ENCODE measurements around the gene STAP2.

STAP2 gene

DNA sequence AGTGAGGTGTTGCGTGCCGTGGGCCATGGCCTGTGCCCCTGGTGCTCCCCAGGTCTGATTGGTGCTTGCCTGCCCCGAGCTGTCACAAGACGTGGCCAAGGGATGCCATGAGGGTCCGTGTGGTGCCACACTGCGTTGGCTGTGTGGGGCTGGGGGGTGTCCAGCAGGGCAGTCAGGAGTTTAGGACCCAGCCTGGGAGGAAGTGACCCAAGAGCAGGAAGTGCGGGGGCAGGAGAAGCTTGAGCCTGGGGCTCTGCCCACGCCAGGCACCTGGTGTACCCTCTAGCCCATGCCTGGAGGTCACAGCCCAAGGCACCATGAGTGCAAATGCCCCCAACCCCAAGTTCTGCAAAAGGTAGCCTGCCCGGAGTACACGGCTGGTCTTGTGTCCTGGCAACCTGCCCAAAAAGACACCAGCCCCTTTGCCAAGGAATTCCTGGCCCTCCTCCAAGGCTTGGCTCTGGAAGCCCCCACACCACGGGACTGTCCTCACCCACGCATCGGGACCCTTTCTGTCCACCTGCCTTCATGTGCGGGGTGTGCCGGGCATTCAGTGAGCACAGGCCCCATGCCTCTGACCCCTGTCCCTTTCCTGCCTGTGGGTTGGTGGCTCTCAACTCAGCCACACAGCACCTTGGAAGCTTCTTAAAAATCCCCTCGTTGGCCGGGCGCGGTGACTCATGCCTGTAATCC, 29.6 kb upstream of the STAP2 start:
- no peak overlapping the region for H3K4me3 ChIP-seq (ENCODE audit: low read depth, low read length)
- no peaks in the 10 kb centered on the region for H3K9me3 ChIP-seq (ENCODE audit: control insufficient read depth, insufficient read depth, low read length)
- H3K9ac ChIP-seq (ENCODE audit: low read depth, low read length) = no peak overlapping the region
- peaks cover 28% of the 10 kb centered on the region for H3K36me3 ChIP-seq (ENCODE audit: control insufficient read depth, insufficient read depth, low read length)
- H3K4me1 ChIP-seq (ENCODE audit: control insufficient read depth, insufficient read depth, low read length) = peaks cover 3% of the 10 kb centered on the region
- no peaks in the 10 kb centered on the region for H3K27me3 ChIP-seq (ENCODE audit: control insufficient read depth, insufficient read depth, low read length)

DNA sequence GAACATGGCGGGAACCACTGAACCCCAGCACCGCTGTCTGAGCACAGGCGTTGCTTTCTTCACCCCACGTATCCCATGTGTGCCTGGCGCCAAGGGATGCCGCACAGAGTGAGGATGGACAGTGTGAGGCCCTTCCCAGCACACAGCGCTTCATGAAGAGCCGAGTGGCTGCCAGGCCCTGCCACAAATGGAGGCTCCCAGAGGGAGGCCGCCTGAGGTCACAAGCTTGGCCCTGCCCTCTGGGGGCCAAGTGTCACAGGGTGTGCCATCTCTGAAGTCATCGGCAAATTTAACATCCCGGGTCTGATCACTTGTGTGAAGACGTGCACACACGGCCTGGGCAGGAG, 29.1 kb upstream of the STAP2 start:
- Histone ChIP-seq H3K4me1 (ENCODE audit: control insufficient read depth, insufficient read depth, low read length) (peaks cover 3% of the 10 kb centered on the region), H3K9ac (ENCODE audit: low read depth, low read length) (no peak overlapping the region), H3K4me3 (ENCODE audit: low read depth, low read length) (no peak overlapping the region), H3K36me3 (ENCODE audit: control insufficient read depth, insufficient read depth, low read length) (peaks cover 30% of the 10 kb centered on the region), H3K27me3 (ENCODE audit: control insufficient read depth, insufficient read depth, low read length) (no peaks in the 10 kb centered on the region), H3K9me3 (ENCODE audit: control insufficient read depth, insufficient read depth, low read length) (no peaks in the 10 kb centered on the region)

GRCh38 chr19:4367336-4367723, 28.7 kb upstream of the STAP2 start:
- Histone ChIP-seq H3K4me3 (ENCODE audit: low read depth, low read length) (no peak overlapping the region), H3K4me1 (ENCODE audit: control insufficient read depth, insufficient read depth, low read length) (peaks cover 3% of the 10 kb centered on the region), H3K27me3 (ENCODE audit: control insufficient read depth, insufficient read depth, low read length) (no peaks in the 10 kb centered on the region), H3K9ac (ENCODE audit: low read depth, low read length) (no peak overlapping the region), H3K36me3 (ENCODE audit: control insufficient read depth, insufficient read depth, low read length) (peaks cover 34% of the 10 kb centered on the region), H3K9me3 (ENCODE audit: control insufficient read depth, insufficient read depth, low read length) (no peaks in the 10 kb centered on the region)

- Histone ChIP-seq H3K36me3 (ENCODE audit: control insufficient read depth, insufficient read depth, low read length) (peaks cover 39% of the 10 kb centered on the region), H3K4me3 (ENCODE audit: low read depth, low read length) (no peak overlapping the region), H3K9ac (ENCODE audit: low read depth, low read length) (no peak overlapping the region), H3K9me3 (ENCODE audit: control insufficient read depth, insufficient read depth, low read length) (no peaks in the 10 kb centered on the region), H3K4me1 (ENCODE audit: control insufficient read depth, insufficient read depth, low read length) (peaks cover 3% of the 10 kb centered on the region), H3K27me3 (ENCODE audit: control insufficient read depth, insufficient read depth, low read length) (no peaks in the 10 kb centered on the region)
These were observed 28.2 kb upstream of the STAP2 start for GRCh38 chr19:4366666-4367335.

- Histone ChIP-seq H3K4me1 (ENCODE audit: control insufficient read depth, insufficient read depth, low read length) (peaks cover 3% of the 10 kb centered on the region), H3K27me3 (ENCODE audit: control insufficient read depth, insufficient read depth, low read length) (no peaks in the 10 kb centered on the region)
These were observed 27.4 kb upstream of the STAP2 start for GRCh38 chr19:4365791-4366665.

GRCh38 chr19:4365341-4365740, 26.7 kb upstream of the STAP2 start:
- peaks cover 36% of the 10 kb centered on the region for H3K36me3 ChIP-seq (ENCODE audit: control insufficient read depth, insufficient read depth, low read length)

More at GRCh38 chr19:4365791-4366665, 27.4 kb upstream of the STAP2 start:
- Histone ChIP-seq H3K9me3 (ENCODE audit: control insufficient read depth, insufficient read depth, low read length) (no peaks in the 10 kb centered on the region), H3K36me3 (ENCODE audit: control insufficient read depth, insufficient read depth, low read length) (peaks cover 36% of the 10 kb centered on the region), H3K9ac (ENCODE audit: low read depth, low read length) (no peak overlapping the region), H3K4me3 (ENCODE audit: low read depth, low read length) (no peak overlapping the region)

GRCh38 chr19:4363571-4364304, 25.1 kb upstream of the STAP2 start:
- Histone ChIP-seq H3K4me1 (ENCODE audit: control insufficient read depth, insufficient read depth, low read length) (no peaks in the 10 kb centered on the region), H3K9me3 (ENCODE audit: control insufficient read depth, insufficient read depth, low read length) (no peaks in the 10 kb centered on the region), H3K36me3 (ENCODE audit: control insufficient read depth, insufficient read depth, low read length) (peaks cover 47% of the 10 kb centered on the region), H3K4me3 (ENCODE audit: low read depth, low read length) (no peak overlapping the region), H3K27me3 (ENCODE audit: control insufficient read depth, insufficient read depth, low read length) (no peaks in the 10 kb centered on the region), H3K9ac (ENCODE audit: low read depth, low read length) (no peak overlapping the region)

More at GRCh38 chr19:4365341-4365740, 26.7 kb upstream of the STAP2 start:
- Histone ChIP-seq H3K27me3 (ENCODE audit: control insufficient read depth, insufficient read depth, low read length) (no peaks in the 10 kb centered on the region), H3K4me1 (ENCODE audit: control insufficient read depth, insufficient read depth, low read length) (peaks cover 3% of the 10 kb centered on the region), H3K4me3 (ENCODE audit: low read depth, low read length) (no peak overlapping the region), H3K9ac (ENCODE audit: low read depth, low read length) (no peak overlapping the region), H3K9me3 (ENCODE audit: control insufficient read depth, insufficient read depth, low read length) (no peaks in the 10 kb centered on the region)

DNA sequence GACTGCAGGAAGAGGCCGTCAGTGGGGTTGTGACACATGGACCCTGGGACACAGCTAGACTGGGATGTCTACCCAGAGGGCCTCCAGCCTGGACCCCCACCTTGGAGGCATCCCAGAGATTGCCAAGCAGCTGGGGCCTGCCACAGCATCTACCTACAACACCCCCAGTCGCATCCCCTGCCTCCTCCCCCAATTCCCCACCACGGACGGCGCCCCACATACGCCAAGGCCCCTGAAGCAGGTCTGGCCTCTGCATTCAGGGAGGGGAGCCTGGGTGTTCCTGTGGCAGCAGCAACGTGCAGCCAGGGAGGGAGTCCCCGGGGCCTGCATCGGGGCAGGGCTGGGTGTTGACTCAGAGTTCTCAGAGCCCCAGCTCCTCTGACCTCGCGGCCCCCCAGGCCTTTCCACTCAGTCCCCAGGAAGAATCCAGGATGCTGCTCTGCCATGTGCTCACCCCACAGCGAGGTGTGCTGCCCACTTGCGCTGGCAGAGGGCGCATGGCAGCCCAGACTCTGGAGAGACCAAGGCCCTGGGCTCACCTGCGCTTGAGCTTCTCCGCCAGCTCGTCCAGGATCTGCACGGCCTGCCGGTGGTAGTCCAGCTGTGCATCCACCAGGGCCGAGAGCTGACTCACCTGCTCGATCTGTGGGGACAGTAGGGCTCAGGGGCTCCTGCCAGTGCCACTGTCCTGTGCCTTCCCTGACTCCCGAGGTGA, 24.4 kb upstream of the STAP2 start:
- no peak overlapping the region for H3K4me3 ChIP-seq (ENCODE audit: low read depth, low read length)
- no peaks in the 10 kb centered on the region for H3K4me1 ChIP-seq (ENCODE audit: control insufficient read depth, insufficient read depth, low read length)
- peaks cover 51% of the 10 kb centered on the region for H3K36me3 ChIP-seq (ENCODE audit: control insufficient read depth, insufficient read depth, low read length)
- no peak overlapping the region for H3K9ac ChIP-seq (ENCODE audit: low read depth, low read length)
- H3K27me3 ChIP-seq (ENCODE audit: control insufficient read depth, insufficient read depth, low read length) = no peaks in the 10 kb centered on the region
- H3K9me3 ChIP-seq (ENCODE audit: control insufficient read depth, insufficient read depth, low read length) = no peaks in the 10 kb centered on the region

DNA sequence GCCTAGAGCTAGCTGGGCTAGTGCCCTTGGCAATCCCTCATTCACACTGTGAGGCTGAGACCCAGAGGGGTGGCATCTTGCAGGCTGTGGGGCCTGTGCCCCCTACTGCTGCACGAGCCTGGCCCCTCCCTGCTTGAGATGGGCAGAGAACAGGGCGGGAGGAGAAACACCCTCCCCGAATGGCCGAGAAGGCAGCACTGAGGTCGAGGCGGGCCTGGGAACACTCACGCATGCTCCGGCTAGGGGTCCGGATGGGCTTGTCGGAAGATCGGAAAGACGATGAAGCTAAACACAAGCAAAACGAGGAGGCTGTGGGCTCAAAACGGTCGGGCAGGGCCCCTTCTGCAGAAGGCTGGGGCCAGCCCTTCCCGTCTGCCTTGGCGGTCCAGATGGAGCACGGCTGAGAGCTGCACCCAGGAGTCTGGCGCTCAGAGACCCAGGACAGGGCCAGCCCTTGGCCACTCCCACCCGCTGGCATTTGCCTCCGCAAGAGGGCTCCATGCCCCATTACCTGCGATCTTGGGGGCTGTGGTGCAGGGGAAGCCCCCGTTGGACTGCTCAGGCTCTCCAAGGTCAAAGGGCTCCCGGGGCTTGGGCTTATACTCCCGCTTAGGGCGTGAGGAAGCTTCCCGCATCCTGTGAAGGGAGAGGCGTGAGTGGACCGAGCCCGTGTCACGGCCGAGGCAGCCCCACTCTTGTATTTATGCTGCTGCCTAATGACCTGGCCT, 23.6 kb upstream of the STAP2 start:
- Histone ChIP-seq H3K4me1 (ENCODE audit: control insufficient read depth, insufficient read depth, low read length) (no peaks in the 10 kb centered on the region), H3K9ac (ENCODE audit: low read depth, low read length) (no peak overlapping the region), H3K9me3 (ENCODE audit: control insufficient read depth, insufficient read depth, low read length) (no peaks in the 10 kb centered on the region), H3K36me3 (ENCODE audit: control insufficient read depth, insufficient read depth, low read length) (peaks cover 51% of the 10 kb centered on the region), H3K27me3 (ENCODE audit: control insufficient read depth, insufficient read depth, low read length) (no peaks in the 10 kb centered on the region), H3K4me3 (ENCODE audit: low read depth, low read length) (no peak overlapping the region)

GRCh38 chr19:4361152-4362046, 22.8 kb upstream of the STAP2 start:
- H3K36me3 ChIP-seq (ENCODE audit: control insufficient read depth, insufficient read depth, low read length) = peaks cover 51% of the 10 kb centered on the region
- H3K9me3 ChIP-seq (ENCODE audit: control insufficient read depth, insufficient read depth, low read length) = no peaks in the 10 kb centered on the region
- H3K27me3 ChIP-seq (ENCODE audit: control insufficient read depth, insufficient read depth, low read length) = no peaks in the 10 kb centered on the region
- H3K4me1 ChIP-seq (ENCODE audit: control insufficient read depth, insufficient read depth, low read length) = no peaks in the 10 kb centered on the region
- H3K4me3 ChIP-seq (ENCODE audit: low read depth, low read length) = no peak overlapping the region
- no peak overlapping the region for H3K9ac ChIP-seq (ENCODE audit: low read depth, low read length)
